Measurements from ENCODE around the gene SCAI.

DNA sequence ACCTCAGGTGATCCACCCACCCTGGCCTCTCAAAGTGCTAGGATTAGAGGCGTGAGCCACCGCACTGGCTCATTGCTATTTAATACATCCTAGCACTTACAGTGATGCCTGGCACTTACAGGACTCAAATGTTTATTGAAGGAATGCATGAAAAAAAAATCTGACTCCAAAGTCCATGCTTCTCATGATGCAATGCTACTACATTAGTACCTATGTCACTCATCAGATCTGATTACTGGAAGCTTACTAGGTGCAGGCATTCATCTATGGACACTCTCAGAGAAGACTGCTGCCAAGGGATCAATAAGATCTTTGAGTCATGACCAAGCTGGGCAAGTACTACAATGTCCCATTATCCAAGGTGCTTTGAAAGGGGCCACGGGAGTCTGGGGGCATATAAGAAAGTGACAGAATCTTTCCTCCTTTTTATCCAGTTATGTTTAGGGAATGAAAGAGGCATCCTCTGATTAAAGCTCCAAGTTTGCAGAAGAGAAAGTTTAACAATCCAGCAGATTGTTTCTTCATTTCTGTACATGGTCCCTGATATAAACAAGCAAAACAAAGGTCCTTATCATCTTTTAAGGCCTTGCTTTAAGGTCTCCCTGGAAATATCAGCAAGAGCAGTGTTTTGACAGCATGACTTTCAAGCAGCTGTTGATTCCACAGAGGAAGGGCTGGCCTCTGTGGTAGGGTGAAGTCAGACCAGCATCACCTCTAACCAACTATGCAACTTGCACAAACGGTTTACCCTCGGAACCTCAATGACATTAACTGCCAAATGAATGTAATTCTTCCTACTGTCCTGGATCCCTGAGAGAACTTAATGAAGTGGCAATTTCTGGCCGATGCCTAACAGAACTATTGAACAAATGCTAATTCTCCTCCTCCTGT lies 245.5 kb downstream of the SCAI start:
- TF ChIP-seq, protein P1, sequence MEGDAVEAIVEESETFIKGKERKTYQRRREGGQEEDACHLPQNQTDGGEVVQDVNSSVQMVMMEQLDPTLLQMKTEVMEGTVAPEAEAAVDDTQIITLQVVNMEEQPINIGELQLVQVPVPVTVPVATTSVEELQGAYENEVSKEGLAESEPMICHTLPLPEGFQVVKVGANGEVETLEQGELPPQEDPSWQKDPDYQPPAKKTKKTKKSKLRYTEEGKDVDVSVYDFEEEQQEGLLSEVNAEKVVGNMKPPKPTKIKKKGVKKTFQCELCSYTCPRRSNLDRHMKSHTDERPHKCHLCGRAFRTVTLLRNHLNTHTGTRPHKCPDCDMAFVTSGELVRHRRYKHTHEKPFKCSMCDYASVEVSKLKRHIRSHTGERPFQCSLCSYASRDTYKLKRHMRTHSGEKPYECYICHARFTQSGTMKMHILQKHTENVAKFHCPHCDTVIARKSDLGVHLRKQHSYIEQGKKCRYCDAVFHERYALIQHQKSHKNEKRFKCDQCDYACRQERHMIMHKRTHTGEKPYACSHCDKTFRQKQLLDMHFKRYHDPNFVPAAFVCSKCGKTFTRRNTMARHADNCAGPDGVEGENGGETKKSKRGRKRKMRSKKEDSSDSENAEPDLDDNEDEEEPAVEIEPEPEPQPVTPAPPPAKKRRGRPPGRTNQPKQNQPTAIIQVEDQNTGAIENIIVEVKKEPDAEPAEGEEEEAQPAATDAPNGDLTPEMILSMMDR (tag by site-specific recombination; IDR thresholded peaks at IDR 0.05) = no peak
- TF ChIP-seq WT1 (tag by site-specific recombination; IDR thresholded peaks at IDR 0.05) (no peak), SCRT2 (tag by site-specific recombination; IDR thresholded peaks at IDR 0.05) (no peak)
- TF ChIP-seq, protein P2, sequence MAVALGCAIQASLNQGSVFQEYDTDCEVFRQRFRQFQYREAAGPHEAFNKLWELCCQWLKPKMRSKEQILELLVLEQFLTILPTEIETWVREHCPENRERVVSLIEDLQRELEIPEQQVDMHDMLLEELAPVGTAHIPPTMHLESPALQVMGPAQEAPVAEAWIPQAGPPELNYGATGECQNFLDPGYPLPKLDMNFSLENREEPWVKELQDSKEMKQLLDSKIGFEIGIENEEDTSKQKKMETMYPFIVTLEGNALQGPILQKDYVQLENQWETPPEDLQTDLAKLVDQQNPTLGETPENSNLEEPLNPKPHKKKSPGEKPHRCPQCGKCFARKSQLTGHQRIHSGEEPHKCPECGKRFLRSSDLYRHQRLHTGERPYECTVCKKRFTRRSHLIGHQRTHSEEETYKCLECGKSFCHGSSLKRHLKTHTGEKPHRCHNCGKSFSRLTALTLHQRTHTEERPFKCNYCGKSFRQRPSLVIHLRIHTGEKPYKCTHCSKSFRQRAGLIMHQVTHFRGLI (tag by site-specific recombination; IDR thresholded peaks at IDR 0.05) = no peak
- TF ChIP-seq, protein P3, sequence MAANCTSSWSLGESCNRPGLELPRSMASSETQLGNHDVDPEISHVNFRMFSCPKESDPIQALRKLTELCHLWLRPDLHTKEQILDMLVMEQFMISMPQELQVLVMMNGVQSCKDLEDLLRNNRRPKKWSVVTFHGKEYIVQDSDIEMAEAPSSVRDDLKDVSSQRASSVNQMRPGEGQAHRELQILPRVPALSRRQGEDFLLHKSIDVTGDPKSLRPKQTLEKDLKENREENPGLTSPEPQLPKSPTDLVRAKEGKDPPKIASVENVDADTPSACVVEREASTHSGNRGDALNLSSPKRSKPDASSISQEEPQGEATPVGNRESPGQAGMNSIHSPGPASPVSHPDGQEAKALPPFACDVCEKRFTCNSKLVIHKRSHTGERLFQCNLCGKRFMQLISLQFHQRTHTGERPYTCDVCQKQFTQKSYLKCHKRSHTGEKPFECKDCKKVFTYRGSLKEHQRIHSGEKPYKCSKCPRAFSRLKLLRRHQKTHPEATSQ (tag by site-specific recombination; IDR thresholded peaks at IDR 0.05) = no peak
